HEK293 (cell line): ENCODE measurements around the gene PLCB3.

Experiments used
- GLIS2 ChIP-seq: fragments of 450-650 bp; formaldehyde crosslinking; IDR thresholded peaks from 2 replicates; pipeline ENCODE4 v1.5.1; 2016; ENCODE audit warnings: missing biosample characterization, missing genetic modification characterization
- HOXD13 ChIP-seq: sonication (generic); formaldehyde crosslinking; IDR thresholded peaks from 2 replicates; pipeline ENCODE4 v1.8.0; 2022; ENCODE audit warnings: missing genetic modification reagents, borderline replicate concordance
- KLF10 ChIP-seq: fragments of 450-650 bp; IDR thresholded peaks from 2 replicates; pipeline ENCODE4 v1.5.1; 2018; ENCODE audit warnings: missing biosample characterization, mild to moderate bottlenecking, missing genetic modification characterization
- ZBTB8A ChIP-seq: fragments of 450-650 bp; formaldehyde crosslinking; IDR thresholded peaks from 2 replicates; pipeline ENCODE4 v1.5.1; 2016; ENCODE audit warnings: missing biosample characterization, missing genetic modification characterization
- ZNF341 ChIP-seq: fragments of 450-650 bp; formaldehyde crosslinking; IDR thresholded peaks from 2 replicates; pipeline ENCODE4; 2016; ENCODE audit warnings: low read depth, missing biosample characterization, missing genetic modification characterization
- ZNF366 ChIP-seq: fragments of 450-650 bp; formaldehyde crosslinking; conservative IDR thresholded peaks from 2 replicates; pipeline ENCODE4 v1.5.1; 2016; ENCODE audit warnings: missing biosample characterization, missing genetic modification characterization
- ZNF394 ChIP-seq: fragments of 450-650 bp; formaldehyde crosslinking; IDR thresholded peaks from 2 replicates; pipeline ENCODE4 v1.5.1; 2016; ENCODE audit warnings: missing biosample characterization, missing genetic modification characterization, mild to moderate bottlenecking, moderate library complexity, borderline replicate concordance
- ZNF600 ChIP-seq: fragments of 450-650 bp; formaldehyde crosslinking; IDR thresholded peaks from 2 replicates; pipeline ENCODE4 v1.5.1; 2016; ENCODE audit warnings: missing biosample characterization, missing genetic modification characterization
- TF ChIP-seq, protein P1 (sequence below): fragments of 450-650 bp; formaldehyde crosslinking; optimal IDR thresholded peaks from 2 replicates; pipeline ENCODE3; 2016; ENCODE audit warnings: missing biosample characterization, mild to moderate bottlenecking, missing genetic modification characterization
- TF ChIP-seq, protein P2 (sequence below): sonication (generic); formaldehyde crosslinking; IDR thresholded peaks from 2 replicates; pipeline ENCODE4 v1.8.1; 2022; ENCODE audit warnings: mild to moderate bottlenecking, moderate library complexity, missing genetic modification reagents
- TF ChIP-seq, protein P3 (sequence below): fragments of 450-650 bp; formaldehyde crosslinking; IDR thresholded peaks from 2 replicates; pipeline ENCODE4 v1.5.1; 2017; ENCODE audit warnings: missing biosample characterization, missing genetic modification characterization
- TF ChIP-seq, protein P4 (sequence below): fragments of 450-650 bp; formaldehyde crosslinking; IDR thresholded peaks from 2 replicates; pipeline ENCODE4 v1.5.1; 2017; ENCODE audit warnings: missing biosample characterization, mild to moderate bottlenecking, missing genetic modification characterization, moderate library complexity
- TF ChIP-seq, protein P5 (sequence below): fragments of 450-650 bp; formaldehyde crosslinking; conservative IDR thresholded peaks from 2 replicates; pipeline ENCODE4 v1.5.1; 2016; ENCODE audit warnings: low read depth, missing biosample characterization, missing genetic modification characterization

Gene PLCB3

DNA sequence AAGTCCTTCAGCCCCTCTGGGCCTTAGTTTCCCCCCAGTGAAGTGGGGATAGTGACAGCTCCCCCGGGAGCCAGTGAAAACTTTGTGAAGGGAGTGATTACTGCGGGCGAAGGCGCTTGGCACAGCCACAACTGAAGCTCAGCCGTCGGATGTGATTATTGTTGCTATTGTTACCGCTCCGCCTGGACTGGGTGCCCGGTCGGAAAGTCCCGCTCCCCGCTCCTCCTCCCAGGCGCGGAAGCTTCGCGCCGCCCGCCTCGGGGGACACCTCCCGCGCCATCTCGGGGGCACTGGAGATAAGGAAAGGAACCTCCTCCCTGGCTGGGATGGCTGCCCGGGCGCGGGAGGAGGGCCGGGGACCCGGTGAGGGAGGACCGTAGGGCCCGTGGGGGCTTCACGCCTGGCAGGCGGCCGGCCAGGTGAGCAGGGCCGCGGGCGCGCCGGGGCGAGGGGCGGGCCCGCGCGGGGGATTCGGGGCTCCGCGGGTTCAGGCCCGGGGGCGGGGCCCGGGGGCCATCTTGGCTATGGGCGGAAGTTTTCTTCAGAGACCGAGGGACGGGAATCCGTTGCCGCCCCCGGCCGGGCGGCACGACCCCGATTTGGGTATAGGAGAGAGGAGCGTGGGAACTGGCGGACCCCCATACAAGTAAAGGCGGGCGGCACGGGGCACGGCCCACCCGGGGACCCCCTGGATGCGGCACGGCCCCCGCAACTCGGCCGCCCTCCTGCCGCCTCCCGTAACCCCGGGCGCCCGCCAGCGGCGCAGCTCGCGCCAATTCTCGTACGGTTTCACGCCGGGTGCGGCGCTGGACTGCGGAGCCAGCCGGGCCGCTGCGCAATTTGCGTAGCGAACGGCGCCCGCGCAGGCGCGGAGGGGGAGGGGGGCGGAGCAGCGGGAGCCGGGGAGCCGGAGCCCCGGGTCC lies 33.9 kb downstream of the PLCB3 start, which contains the start of gene GPR137 (continued):
- peak; percentile 80 for TF ChIP-seq ZNF341
- TF ChIP-seq ZNF600 (tag by site-specific recombination): 0 out of 2 replicates have a peak, but pooled peaks have one; percentile 4
- TF ChIP-seq, protein P1, sequence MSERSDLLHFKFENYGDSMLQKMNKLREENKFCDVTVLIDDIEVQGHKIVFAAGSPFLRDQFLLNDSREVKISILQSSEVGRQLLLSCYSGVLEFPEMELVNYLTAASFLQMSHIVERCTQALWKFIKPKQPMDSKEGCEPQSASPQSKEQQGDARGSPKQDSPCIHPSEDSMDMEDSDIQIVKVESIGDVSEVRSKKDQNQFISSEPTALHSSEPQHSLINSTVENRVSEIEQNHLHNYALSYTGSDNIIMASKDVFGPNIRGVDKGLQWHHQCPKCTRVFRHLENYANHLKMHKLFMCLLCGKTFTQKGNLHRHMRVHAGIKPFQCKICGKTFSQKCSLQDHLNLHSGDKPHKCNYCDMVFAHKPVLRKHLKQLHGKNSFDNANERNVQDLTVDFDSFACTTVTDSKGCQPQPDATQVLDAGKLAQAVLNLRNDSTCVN (tag by site-specific recombination): peak; percentile 65
- TF ChIP-seq, protein P2, sequence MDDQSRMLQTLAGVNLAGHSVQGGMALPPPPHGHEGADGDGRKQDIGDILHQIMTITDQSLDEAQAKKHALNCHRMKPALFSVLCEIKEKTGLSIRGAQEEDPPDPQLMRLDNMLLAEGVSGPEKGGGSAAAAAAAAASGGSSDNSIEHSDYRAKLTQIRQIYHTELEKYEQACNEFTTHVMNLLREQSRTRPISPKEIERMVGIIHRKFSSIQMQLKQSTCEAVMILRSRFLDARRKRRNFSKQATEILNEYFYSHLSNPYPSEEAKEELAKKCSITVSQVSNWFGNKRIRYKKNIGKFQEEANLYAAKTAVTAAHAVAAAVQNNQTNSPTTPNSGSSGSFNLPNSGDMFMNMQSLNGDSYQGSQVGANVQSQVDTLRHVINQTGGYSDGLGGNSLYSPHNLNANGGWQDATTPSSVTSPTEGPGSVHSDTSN (CRISPR knock-in tag): 0 out of 2 replicates have a peak, but pooled peaks have one; percentile 35
- TF ChIP-seq, protein P3, sequence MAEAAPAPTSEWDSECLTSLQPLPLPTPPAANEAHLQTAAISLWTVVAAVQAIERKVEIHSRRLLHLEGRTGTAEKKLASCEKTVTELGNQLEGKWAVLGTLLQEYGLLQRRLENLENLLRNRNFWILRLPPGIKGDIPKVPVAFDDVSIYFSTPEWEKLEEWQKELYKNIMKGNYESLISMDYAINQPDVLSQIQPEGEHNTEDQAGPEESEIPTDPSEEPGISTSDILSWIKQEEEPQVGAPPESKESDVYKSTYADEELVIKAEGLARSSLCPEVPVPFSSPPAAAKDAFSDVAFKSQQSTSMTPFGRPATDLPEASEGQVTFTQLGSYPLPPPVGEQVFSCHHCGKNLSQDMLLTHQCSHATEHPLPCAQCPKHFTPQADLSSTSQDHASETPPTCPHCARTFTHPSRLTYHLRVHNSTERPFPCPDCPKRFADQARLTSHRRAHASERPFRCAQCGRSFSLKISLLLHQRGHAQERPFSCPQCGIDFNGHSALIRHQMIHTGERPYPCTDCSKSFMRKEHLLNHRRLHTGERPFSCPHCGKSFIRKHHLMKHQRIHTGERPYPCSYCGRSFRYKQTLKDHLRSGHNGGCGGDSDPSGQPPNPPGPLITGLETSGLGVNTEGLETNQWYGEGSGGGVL (tag by site-specific recombination): 0 out of 2 replicates have a peak, but pooled peaks have one; percentile 30
- TF ChIP-seq ZNF366 (tag by site-specific recombination): peak; percentile 35; the same call in 1 of the 2 replicates
- no peak for TF ChIP-seq HOXD13 (CRISPR knock-in tag)
- TF ChIP-seq GLIS2: peak; percentile 56; the same call in 1 of the 2 replicates
- TF ChIP-seq, protein P4, sequence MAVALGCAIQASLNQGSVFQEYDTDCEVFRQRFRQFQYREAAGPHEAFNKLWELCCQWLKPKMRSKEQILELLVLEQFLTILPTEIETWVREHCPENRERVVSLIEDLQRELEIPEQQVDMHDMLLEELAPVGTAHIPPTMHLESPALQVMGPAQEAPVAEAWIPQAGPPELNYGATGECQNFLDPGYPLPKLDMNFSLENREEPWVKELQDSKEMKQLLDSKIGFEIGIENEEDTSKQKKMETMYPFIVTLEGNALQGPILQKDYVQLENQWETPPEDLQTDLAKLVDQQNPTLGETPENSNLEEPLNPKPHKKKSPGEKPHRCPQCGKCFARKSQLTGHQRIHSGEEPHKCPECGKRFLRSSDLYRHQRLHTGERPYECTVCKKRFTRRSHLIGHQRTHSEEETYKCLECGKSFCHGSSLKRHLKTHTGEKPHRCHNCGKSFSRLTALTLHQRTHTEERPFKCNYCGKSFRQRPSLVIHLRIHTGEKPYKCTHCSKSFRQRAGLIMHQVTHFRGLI: 0 out of 2 replicates have a peak, but pooled peaks have one; percentile 34
- TF ChIP-seq ZBTB8A (tag by site-specific recombination): peak; percentile 65
- TF ChIP-seq, protein P5, sequence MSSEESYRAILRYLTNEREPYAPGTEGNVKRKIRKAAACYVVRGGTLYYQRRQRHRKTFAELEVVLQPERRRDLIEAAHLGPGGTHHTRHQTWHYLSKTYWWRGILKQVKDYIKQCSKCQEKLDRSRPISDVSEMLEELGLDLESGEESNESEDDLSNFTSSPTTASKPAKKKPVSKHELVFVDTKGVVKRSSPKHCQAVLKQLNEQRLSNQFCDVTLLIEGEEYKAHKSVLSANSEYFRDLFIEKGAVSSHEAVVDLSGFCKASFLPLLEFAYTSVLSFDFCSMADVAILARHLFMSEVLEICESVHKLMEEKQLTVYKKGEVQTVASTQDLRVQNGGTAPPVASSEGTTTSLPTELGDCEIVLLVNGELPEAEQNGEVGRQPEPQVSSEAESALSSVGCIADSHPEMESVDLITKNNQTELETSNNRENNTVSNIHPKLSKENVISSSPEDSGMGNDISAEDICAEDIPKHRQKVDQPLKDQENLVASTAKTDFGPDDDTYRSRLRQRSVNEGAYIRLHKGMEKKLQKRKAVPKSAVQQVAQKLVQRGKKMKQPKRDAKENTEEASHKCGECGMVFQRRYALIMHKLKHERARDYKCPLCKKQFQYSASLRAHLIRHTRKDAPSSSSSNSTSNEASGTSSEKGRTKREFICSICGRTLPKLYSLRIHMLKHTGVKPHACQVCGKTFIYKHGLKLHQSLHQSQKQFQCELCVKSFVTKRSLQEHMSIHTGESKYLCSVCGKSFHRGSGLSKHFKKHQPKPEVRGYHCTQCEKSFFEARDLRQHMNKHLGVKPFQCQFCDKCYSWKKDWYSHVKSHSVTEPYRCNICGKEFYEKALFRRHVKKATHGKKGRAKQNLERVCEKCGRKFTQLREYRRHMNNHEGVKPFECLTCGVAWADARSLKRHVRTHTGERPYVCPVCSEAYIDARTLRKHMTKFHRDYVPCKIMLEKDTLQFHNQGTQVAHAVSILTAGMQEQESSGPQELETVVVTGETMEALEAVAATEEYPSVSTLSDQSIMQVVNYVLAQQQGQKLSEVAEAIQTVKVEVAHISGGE (tag by site-specific recombination): peak; percentile 50
- peak; percentile 11; the same call in 1 of the 2 replicates for TF ChIP-seq KLF10
- peak; percentile 36; the same call in 1 of the 2 replicates for TF ChIP-seq ZNF394 (tag by site-specific recombination)
